GM18520 (cell line): ENCODE data around the gene OR5C1.
A peak's percentile ranks its signal among the peaks of the same experiment; 100 is the strongest.
"Not testable (repeated sequence)": the region's sequence is repeated elsewhere in the genome, so short reads cannot be mapped to it uniquely, and the experiment has no call there.

Experiments used
- ATAC-seq: cut with Tn5 transposase; IDR thresholded peaks from one replicate; pipeline ENCODE4 v1.9.1; 2021; ENCODE audit not compliant: unreplicated experiment

OR5C1 gene

GRCh38 chr9:122810306-122810946, 21.7 kb downstream of the OR5C1 start:
- ATAC-seq = peak; percentile 83

GRCh38 chr9:122812736-122813135, 24.0 kb downstream of the OR5C1 start:
- no peak for ATAC-seq

- ATAC-seq = no peak
These were observed 25.8 kb downstream of the OR5C1 start for GRCh38 chr9:122814545-122814944.

- no peak for ATAC-seq
These were observed 26.8 kb downstream of the OR5C1 start for GRCh38 chr9:122815544-122815943.

GRCh38 chr9:122816163-122816867, 27.6 kb downstream of the OR5C1 start:
- ATAC-seq = no peak

GRCh38 chr9:122819326-122819725, 30.6 kb downstream of the OR5C1 start:
- no peak for ATAC-seq

- no peak for ATAC-seq
These were observed 31.2 kb downstream of the OR5C1 start for GRCh38 chr9:122819791-122820489.

GRCh38 chr9:122820490-122820845, 31.7 kb downstream of the OR5C1 start:
- ATAC-seq = no peak

GRCh38 chr9:122821278-122821943, 32.7 kb downstream of the OR5C1 start:
- ATAC-seq = no peak

- no peak for ATAC-seq
These were observed 33.3 kb downstream of the OR5C1 start for GRCh38 chr9:122822056-122822455.

GRCh38 chr9:122822938-122823337, 34.2 kb downstream of the OR5C1 start:
- no peak for ATAC-seq

GRCh38 chr9:122827761-122828093, 39.0 kb downstream of the OR5C1 start:
- ATAC-seq = peak; percentile 12

- not testable (repeated sequence) for ATAC-seq
These were observed 40.2 kb downstream of the OR5C1 start for GRCh38 chr9:122828965-122829284.

GRCh38 chr9:122832194-122832593, 43.5 kb downstream of the OR5C1 start:
- ATAC-seq = no peak

GRCh38 chr9:122835313-122835731, 46.6 kb downstream of the OR5C1 start:
- no peak for ATAC-seq

- no peak for ATAC-seq
These were observed 48.6 kb downstream of the OR5C1 start for GRCh38 chr9:122837266-122837850.

GRCh38 chr9:122838441-122838840, 49.7 kb downstream of the OR5C1 start:
- not testable (repeated sequence) for ATAC-seq
